CD8-positive, alpha-beta memory T cell (primary cell): ENCODE data around the gene ADAM15. TPM values are rescaled to one million over a fixed set of nuclear protein-coding genes. Genes with fewer than 3 reads are reported as not detected.

ENCODE experiments used
- CTCF ChIA-PET: fragments of 350-600 bp; sonication (Branson Sonifier 250); formaldehyde crosslinking; loops from one replicate; lab custom pipeline; 2021; ENCODE audit warnings: antibody characterized with exemption; lab: Charles Lee
- POLR2A ChIA-PET: fragments of 350-600 bp; sonication (Branson Sonifier 250); formaldehyde crosslinking; loops from one replicate; lab custom pipeline; 2021; ENCODE audit warnings: antibody characterized with exemption; lab: Charles Lee
- DNase-seq, 5 donors: peaks; one replicate each; pipeline versions ENCODE4 v3.0.0 to v3.0.0-alpha.2; 2020 to 2022; ENCODE audit warnings: mixed read lengths in 1 of 5
- H3K27ac ChIP-seq: one replicate; pipeline ENCODE4 v1.7.0; 2013; ENCODE audit warnings: low read depth, mild to moderate bottlenecking, low read length, moderate library complexity
- H3K27me3 ChIP-seq: 2 replicates; pipeline ENCODE4 v1.7.0; 2013; ENCODE audit warnings: low read length, mild to moderate bottlenecking; ENCODE audit not compliant: insufficient read depth, poor library complexity, severe bottlenecking
- H3K36me3 ChIP-seq: 2 replicates; pipeline ENCODE4 v1.7.0; 2013; ENCODE audit warnings: mild to moderate bottlenecking, low read length, moderate library complexity; ENCODE audit not compliant: insufficient read depth
- H3K4me1 ChIP-seq: 2 replicates; pipeline ENCODE4 v1.7.0; 2013; ENCODE audit warnings: mild to moderate bottlenecking, low read length, moderate library complexity; ENCODE audit not compliant: insufficient read depth
- H3K4me3 ChIP-seq: 2 replicates; pipeline ENCODE4 v1.7.0; 2013; ENCODE audit warnings: mild to moderate bottlenecking, low read length
- H3K9me3 ChIP-seq: 2 replicates; pipeline ENCODE4 v1.7.0; 2013; ENCODE audit warnings: mild to moderate bottlenecking, low read length
- H3K27ac Mint-ChIP-seq, 8 donors: one replicate each; pipeline ENCODE4 v1.8.0; 2020 to 2021; ENCODE audit warnings: mixed read lengths in 8 of 8, mild to moderate bottlenecking in 6 of 8, inconsistent platforms in 3 of 8, moderate library complexity in 3 of 8
- H3K27me3 Mint-ChIP-seq, 2 donors: one replicate each; pipeline ENCODE4 v1.8.0; 2020 to 2021; ENCODE audit warnings: mixed read lengths in 2 of 2, mild to moderate bottlenecking in 1 of 2, moderate library complexity in 1 of 2
- H3K36me3 Mint-ChIP-seq, 3 donors: one replicate each; pipeline ENCODE4 v1.8.0; 2020 to 2021; ENCODE audit warnings: mixed read lengths in 3 of 3, inconsistent platforms in 1 of 3, mild to moderate bottlenecking in 1 of 3
- H3K4me1 Mint-ChIP-seq, 3 donors: one replicate each; pipeline ENCODE4 v1.8.0; 2020 to 2021; ENCODE audit warnings: mixed read lengths in 3 of 3, inconsistent platforms in 1 of 3, mild to moderate bottlenecking in 1 of 3
- H3K4me3 Mint-ChIP-seq, 7 donors: one replicate each; pipeline ENCODE4 v1.8.0; 2020 to 2021; ENCODE audit warnings: mixed read lengths in 7 of 7, mild to moderate bottlenecking in 6 of 7, moderate library complexity in 4 of 7, inconsistent platforms in 2 of 7
- H3K9me3 Mint-ChIP-seq, 5 donors: one replicate each; pipeline ENCODE4 v1.8.0; 2020 to 2022; ENCODE audit warnings: mixed read lengths in 5 of 5, mild to moderate bottlenecking in 3 of 5, moderate library complexity in 2 of 5, inconsistent platforms in 1 of 5
- polyA plus RNA-seq: library from polyadenylated mRNA; unstranded; fragments of 300-500 nt; fragmentation: Illumina TruSeq; gene quantifications from one replicate; pipeline ENCODE4 v1.2.3, GENCODE V29; 2021
- total RNA-seq, 2 experiments: library from RNA; stranded (reverse); gene quantifications; one replicate each; pipeline ENCODE4 v1.2.3, GENCODE V29; 2021

Gene ADAM15
- total and polyA plus RNA-seq, 3 experiments from 2014 or later, result 15.3 to 36.9 (median 34.5) TPM

DNA sequence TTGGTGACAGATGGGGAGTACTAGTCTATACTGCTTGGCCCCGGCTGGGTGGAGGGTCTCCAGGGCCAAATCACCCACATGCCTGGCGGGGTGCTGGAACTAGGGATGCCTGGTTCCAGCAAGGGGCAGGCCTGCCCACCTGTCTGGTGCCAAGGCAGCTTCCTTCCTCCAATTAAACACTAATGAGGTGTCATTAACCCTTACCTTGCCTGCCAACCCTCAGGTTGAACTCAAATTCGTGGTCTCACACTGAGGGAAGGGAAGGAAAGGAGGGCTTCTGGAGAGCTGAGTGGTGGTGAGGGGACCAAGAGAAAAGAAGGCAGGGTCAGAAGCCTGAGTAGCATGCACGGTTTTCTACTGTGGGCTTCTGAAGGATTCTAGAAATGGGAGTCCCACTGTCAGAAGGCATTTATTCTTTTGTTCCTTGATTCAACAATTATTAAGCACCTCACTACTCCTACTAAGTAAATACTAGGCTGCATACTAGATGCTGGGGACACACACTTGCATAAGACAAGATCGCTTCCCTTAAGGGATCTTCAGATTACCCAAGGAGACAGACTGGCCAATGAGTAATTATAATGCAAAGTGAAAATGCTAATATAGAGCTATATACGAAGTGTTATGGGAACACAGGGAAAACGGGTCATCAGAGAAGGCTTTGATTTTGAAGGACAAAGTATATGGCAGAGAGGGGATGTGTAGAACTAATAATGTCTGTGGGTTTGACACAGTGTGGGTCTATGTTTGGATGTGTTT lies 21.6 kb downstream of the ADAM15 start:
- POLR2A ChIA-PET, result interaction anchor here (1.0 kb wide), 1 partner anchor 26 kb away, joined by 8 read pairs; no protein-coding TSS in a partner anchor
- Mint-ChIP-seq H3K4me3 (peak overlapping the region in 1 of 7 donors; percentile 23), H3K36me3 (peaks cover 0 to 7% (median 2%) of the 10 kb centered on the region in 3 donors), H3K27ac (peak overlapping the region in 1 of 8 donors; percentile 19), H3K27me3 (no peaks in the 10 kb centered on the region), H3K9me3 (no peaks in the 10 kb centered on the region), H3K4me1 (peaks cover 14 to 41% (median 24%) of the 10 kb centered on the region in 3 donors)
- no peak for DNase-seq
- H3K36me3 ChIP-seq, result no peaks in the 10 kb centered on the region
- H3K27ac ChIP-seq, result no peak overlapping the region
- no peak overlapping the region for H3K4me3 ChIP-seq
- peaks cover 20% of the 10 kb centered on the region for H3K4me1 ChIP-seq
- no peaks in the 10 kb centered on the region for H3K9me3 ChIP-seq
- H3K27me3 ChIP-seq, result no peaks in the 10 kb centered on the region
- CTCF ChIA-PET, result interaction anchor here (1.1 to 4.7 kb wide), 3 partner anchors 12 to 22 kb away, joined by 4 to 39 read pairs (median 5); partner anchors contain the start of gene ADAM15

GRCh38 chr1:155073377-155074242 lies 22.5 kb downstream of the ADAM15 start:
- Histone ChIP-seq H3K9me3 (no peaks in the 10 kb centered on the region), H3K36me3 (no peaks in the 10 kb centered on the region), H3K4me1 (peaks cover 26% of the 10 kb centered on the region), H3K27ac (no peak overlapping the region), H3K4me3 (no peak overlapping the region), H3K27me3 (no peaks in the 10 kb centered on the region)
- Mint-ChIP-seq H3K4me1 (peaks cover 14 to 48% (median 24%) of the 10 kb centered on the region in 3 donors), H3K27ac (no peak overlapping the region), H3K4me3 (no peak overlapping the region), H3K36me3 (peaks cover 0 to 3% (median 2%) of the 10 kb centered on the region in 3 donors), H3K27me3 (no peaks in the 10 kb centered on the region), H3K9me3 (no peaks in the 10 kb centered on the region)
- CTCF ChIA-PET, result interaction anchor here (1.4 to 4.7 kb wide), 6 partner anchors 11 to 74 kb away, joined by 4 to 39 read pairs (median 8); no protein-coding TSS in a partner anchor
- POLR2A ChIA-PET, result no interaction called here
- no peak for DNase-seq

DNA sequence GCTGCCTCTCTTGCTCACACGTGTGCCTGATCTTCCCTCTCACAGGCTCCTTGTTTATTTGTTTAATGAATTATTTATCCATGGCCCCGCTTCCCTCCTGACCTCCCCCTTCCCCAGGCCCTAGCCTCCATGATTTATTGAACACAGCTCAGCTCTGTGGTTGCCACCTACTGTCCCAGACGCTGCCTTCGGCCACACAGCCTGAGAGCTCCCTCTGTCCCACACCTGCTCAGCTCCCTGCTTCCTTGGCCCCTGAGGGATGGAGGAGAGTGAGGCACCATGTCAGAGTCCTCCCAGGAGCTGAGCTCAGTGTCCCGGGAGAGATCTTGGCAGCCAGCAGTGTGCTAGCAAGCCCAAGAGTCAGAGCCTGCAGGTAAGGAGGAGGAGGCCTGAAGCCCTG lies 24.4 kb downstream of the ADAM15 start:
- ChIA-PET POLR2A (no interaction called here), CTCF (interaction anchor here (1.7 to 3.3 kb wide), 6 partner anchors 9 to 31 kb away, joined by 3 to 14 read pairs (median 8); partner anchors contain the start of gene EFNA4)
- Histone ChIP-seq H3K4me1 (peaks cover 38% of the 10 kb centered on the region), H3K27me3 (peaks cover 5% of the 10 kb centered on the region), H3K36me3 (no peaks in the 10 kb centered on the region), H3K9me3 (no peaks in the 10 kb centered on the region), H3K27ac (no peak overlapping the region), H3K4me3 (no peak overlapping the region)
- no peak overlapping the region for H3K27ac Mint-ChIP-seq
- peaks cover 5 to 8% of the 10 kb centered on the region in 2 donors for H3K27me3 Mint-ChIP-seq
- DNase-seq, result no peak
- H3K36me3 Mint-ChIP-seq, result no peaks in the 10 kb centered on the region
- peaks cover 20 to 57% (median 32%) of the 10 kb centered on the region in 3 donors for H3K4me1 Mint-ChIP-seq
- no peaks in the 10 kb centered on the region for H3K9me3 Mint-ChIP-seq
- H3K4me3 Mint-ChIP-seq, result no peak overlapping the region

- Mint-ChIP-seq H3K27me3 (peaks cover 10 to 13% of the 10 kb centered on the region in 2 donors), H3K4me3 (peak overlapping the region in 1 of 7 donors; percentile 60), H3K4me1 (peaks cover 23 to 55% (median 32%) of the 10 kb centered on the region in 3 donors), H3K27ac (no peak overlapping the region), H3K9me3 (peaks cover 0 to under 1% (median 0%) of the 10 kb centered on the region in 5 donors), H3K36me3 (peaks cover 0 to under 1% (median 0%) of the 10 kb centered on the region in 3 donors)
- Histone ChIP-seq H3K9me3 (no peaks in the 10 kb centered on the region), H3K4me3 (no peak overlapping the region), H3K27ac (no peak overlapping the region), H3K4me1 (peaks cover 40% of the 10 kb centered on the region), H3K27me3 (peaks cover 14% of the 10 kb centered on the region), H3K36me3 (no peaks in the 10 kb centered on the region)
- POLR2A ChIA-PET, result no interaction called here
- no peak for DNase-seq
- CTCF ChIA-PET, result interaction anchor here (0.7 to 3.3 kb wide), 5 partner anchors 9 to 15 kb away, joined by 3 to 12 read pairs (median 7); partner anchors contain the start of gene EFNA4
Observed at GRCh38 chr1:155076371-155076770, 25.3 kb downstream of the ADAM15 start.

GRCh38 chr1:155077346-155077745 lies 26.2 kb downstream of the ADAM15 start:
- ChIA-PET POLR2A (interaction anchor here (1.2 kb wide), 1 partner anchor 23 kb away, joined by 3 read pairs; no protein-coding TSS in a partner anchor), CTCF (interaction anchor here (1.0 to 3.3 kb wide), 5 partner anchors 11 to 16 kb away, joined by 3 to 12 read pairs (median 7); partner anchors contain the start of gene EFNA4)
- peaks cover 46% of the 10 kb centered on the region for H3K4me1 ChIP-seq
- no peaks in the 10 kb centered on the region for H3K9me3 ChIP-seq
- Mint-ChIP-seq H3K9me3 (peaks cover 0 to 2% (median 0%) of the 10 kb centered on the region in 5 donors), H3K4me3 (peak overlapping the region in 6 of 7 donors; percentile 2 to 79 (median 34)), H3K4me1 (peaks cover 25 to 53% (median 35%) of the 10 kb centered on the region in 3 donors), H3K36me3 (peaks cover 0 to 2% (median 0%) of the 10 kb centered on the region in 3 donors), H3K27me3 (peaks cover 18 to 20% of the 10 kb centered on the region in 2 donors), H3K27ac (peak overlapping the region in 2 of 8 donors; percentile 5 to 38)
- no peak overlapping the region for H3K4me3 ChIP-seq
- no peak overlapping the region for H3K27ac ChIP-seq
- H3K36me3 ChIP-seq, result no peaks in the 10 kb centered on the region
- no peak for DNase-seq
- H3K27me3 ChIP-seq, result peaks cover 22% of the 10 kb centered on the region

- Histone ChIP-seq H3K9me3 (no peaks in the 10 kb centered on the region), H3K4me3 (no peak overlapping the region), H3K36me3 (no peaks in the 10 kb centered on the region), H3K27me3 (peaks cover 27% of the 10 kb centered on the region), H3K27ac (peak overlapping the region; percentile 2), H3K4me1 (peaks cover 52% of the 10 kb centered on the region)
- no peak for DNase-seq
- POLR2A ChIA-PET, result interaction anchor here (1.2 kb wide), 1 partner anchor 23 kb away, joined by 3 read pairs; no protein-coding TSS in a partner anchor
- Mint-ChIP-seq H3K9me3 (peaks cover 0 to 2% (median 0%) of the 10 kb centered on the region in 5 donors), H3K27me3 (peaks cover 23 to 26% of the 10 kb centered on the region in 2 donors), H3K4me3 (peak overlapping the region; percentile 23 to 79 (median 66)), H3K27ac (peak overlapping the region in 5 of 8 donors; percentile 2 to 37 (median 5)), H3K4me1 (peaks cover 29 to 56% (median 37%) of the 10 kb centered on the region in 3 donors), H3K36me3 (peaks cover 0 to 2% (median 0%) of the 10 kb centered on the region in 3 donors)
- CTCF ChIA-PET, result interaction anchor here (0.8 to 1.0 kb wide), 3 partner anchors 14 to 16 kb away, joined by 3 read pairs; no protein-coding TSS in a partner anchor
Observed at GRCh38 chr1:155077758-155078445, 26.8 kb downstream of the ADAM15 start.
